Subcutaneous abdominal adipose tissue (tissue), 5 donors: Measurements from ENCODE around the gene CRMP1.
"Not testable (repeated sequence)": the region's sequence is repeated elsewhere in the genome, so short reads cannot be mapped to it uniquely, and the experiment has no call there.

Experiments
- H3K27ac ChIP-seq: one replicate; pipeline ENCODE4 v1.7.0; 2013; ENCODE audit warnings: low read depth, mild to moderate bottlenecking, inconsistent platforms, low read length, moderate library complexity
- H3K27me3 ChIP-seq, 5 donors: one replicate each; pipeline ENCODE4 v1.7.0; 2013; ENCODE audit warnings: low read length in 5 of 5, inconsistent platforms in 1 of 5; ENCODE audit not compliant: control insufficient read depth in 5 of 5, insufficient read depth in 4 of 5
- H3K36me3 ChIP-seq, 5 donors: one replicate each; pipeline ENCODE4 v1.7.0; 2013; ENCODE audit warnings: low read length in 5 of 5; ENCODE audit not compliant: control insufficient read depth in 5 of 5, insufficient read depth in 5 of 5
- H3K4me1 ChIP-seq, 5 donors: one replicate each; pipeline ENCODE4 v1.7.0; 2013; ENCODE audit warnings: low read length in 5 of 5, mild to moderate bottlenecking in 3 of 5, moderate library complexity in 1 of 5; ENCODE audit not compliant: control insufficient read depth in 5 of 5, insufficient read depth in 5 of 5
- H3K4me3 ChIP-seq, 5 donors: one replicate each; pipeline ENCODE4 v1.7.0; 2013; ENCODE audit warnings: low read length in 5 of 5, low read depth in 1 of 5
- H3K9ac ChIP-seq, 5 donors: one replicate each; pipeline ENCODE4 v1.7.0; 2013; ENCODE audit warnings: low read length in 5 of 5, mild to moderate bottlenecking in 4 of 5, moderate library complexity in 3 of 5
- H3K9me3 ChIP-seq, 5 donors: one replicate each; pipeline ENCODE4 v1.7.0; 2013; ENCODE audit warnings: low read length in 5 of 5; ENCODE audit not compliant: control insufficient read depth in 5 of 5
- donor health status: healthy.
- donor health status: healthy.
- donor health status: healthy.
- donor health status: healthy.
- donor health status: healthy.

The CRMP1 gene

GRCh38 chr4:5863461-5864113, 29.3 kb downstream of the CRMP1 start:
- Histone ChIP-seq H3K4me1 (no peaks in the 10 kb centered on the region), H3K9ac (no peak overlapping the region), H3K27me3 (peaks cover 0 to 17% (median 6%) of the 10 kb centered on the region in 5 donors), H3K4me3 (no peak overlapping the region), H3K27ac (no peak overlapping the region), H3K9me3 (peaks cover 0 to 5% (median 0%) of the 10 kb centered on the region in 5 donors), H3K36me3 (no peaks in the 10 kb centered on the region)

GRCh38 chr4:5858020-5858769, 34.7 kb downstream of the CRMP1 start:
- H3K27ac ChIP-seq, result no peak overlapping the region
- peaks cover 0 to 10% (median 2%) of the 10 kb centered on the region in 5 donors for H3K27me3 ChIP-seq
- H3K9me3 ChIP-seq, result peaks cover 0 to 5% (median 4%) of the 10 kb centered on the region in 5 donors
- no peak overlapping the region for H3K4me3 ChIP-seq
- no peaks in the 10 kb centered on the region for H3K36me3 ChIP-seq
- H3K9ac ChIP-seq, result no peak overlapping the region
- no peaks in the 10 kb centered on the region for H3K4me1 ChIP-seq

DNA sequence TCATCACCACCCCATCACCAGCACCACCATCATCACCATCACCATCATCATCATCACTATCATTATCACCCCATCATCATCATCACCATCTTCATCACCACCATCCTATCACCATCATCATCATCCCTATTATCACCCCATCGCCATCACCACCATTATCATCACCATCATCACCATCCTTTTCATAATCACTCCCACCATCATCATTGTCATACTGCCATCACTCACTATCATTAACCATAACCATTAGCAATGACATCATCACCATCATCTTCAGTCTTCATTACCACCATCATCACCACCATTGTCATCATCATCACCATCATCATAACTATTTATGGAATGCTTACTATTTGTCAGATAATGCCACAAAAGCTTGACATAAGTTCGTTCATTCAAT, 35.7 kb downstream of the CRMP1 start:
- Histone ChIP-seq H3K27ac (no peak overlapping the region), H3K36me3 (no peaks in the 10 kb centered on the region), H3K9ac (no peak overlapping the region), H3K4me1 (no peaks in the 10 kb centered on the region), H3K4me3 (no peak overlapping the region), H3K9me3 (peaks cover 0 to 5% (median 4%) of the 10 kb centered on the region in 5 donors), H3K27me3 (peaks cover 0 to 9% (median 2%) of the 10 kb centered on the region in 5 donors)

- H3K27ac ChIP-seq, H3K36me3 ChIP-seq, H3K9ac ChIP-seq, H3K27me3 ChIP-seq, H3K9me3 ChIP-seq, H3K4me3 ChIP-seq, H3K4me1 ChIP-seq: not testable (repeated sequence)
Measured at GRCh38 chr4:5856362-5856761, 36.5 kb downstream of the CRMP1 start.

DNA sequence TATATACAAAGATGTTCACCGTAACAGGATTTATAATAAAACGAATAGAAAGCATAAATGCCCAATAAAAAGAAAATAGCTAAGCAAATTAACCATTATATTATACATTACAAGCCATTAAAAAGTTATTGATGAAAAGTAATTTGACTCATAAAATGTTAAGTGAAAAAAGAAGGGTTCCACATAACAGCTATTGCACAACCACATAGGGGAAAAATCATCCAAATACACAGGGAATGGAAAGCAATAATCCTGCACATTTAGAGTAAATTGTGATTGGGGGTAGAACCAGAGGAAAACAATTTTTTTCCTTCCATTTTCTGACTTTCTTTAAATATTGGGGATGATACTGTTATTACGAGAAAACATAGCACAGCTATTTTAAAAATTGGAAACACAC, 38.0 kb downstream of the CRMP1 start:
- no peak overlapping the region for H3K9ac ChIP-seq
- H3K27me3 ChIP-seq, result peaks cover 2 to 15% (median 5%) of the 10 kb centered on the region in 5 donors
- no peak overlapping the region for H3K4me3 ChIP-seq
- H3K9me3 ChIP-seq, result peaks cover 0 to 4% (median 0%) of the 10 kb centered on the region in 5 donors
- H3K36me3 ChIP-seq, result no peaks in the 10 kb centered on the region
- no peaks in the 10 kb centered on the region for H3K4me1 ChIP-seq
- no peak overlapping the region for H3K27ac ChIP-seq

GRCh38 chr4:5852523-5853202, 40.2 kb downstream of the CRMP1 start:
- H3K4me3 ChIP-seq, result no peak overlapping the region
- no peak overlapping the region for H3K27ac ChIP-seq
- H3K27me3 ChIP-seq, result peaks cover 4 to 17% (median 10%) of the 10 kb centered on the region in 5 donors
- H3K36me3 ChIP-seq, result no peaks in the 10 kb centered on the region
- peaks cover 0 to 4% (median 0%) of the 10 kb centered on the region in 5 donors for H3K9me3 ChIP-seq
- H3K9ac ChIP-seq, result no peak overlapping the region
- H3K4me1 ChIP-seq, result no peaks in the 10 kb centered on the region

- no peaks in the 10 kb centered on the region for H3K4me1 ChIP-seq
- no peak overlapping the region for H3K4me3 ChIP-seq
- H3K9ac ChIP-seq, result no peak overlapping the region
- peaks cover 4 to 17% (median 10%) of the 10 kb centered on the region in 5 donors for H3K27me3 ChIP-seq
- no peak overlapping the region for H3K27ac ChIP-seq
- no peaks in the 10 kb centered on the region for H3K36me3 ChIP-seq
- peaks cover 0 to 4% (median 0%) of the 10 kb centered on the region in 5 donors for H3K9me3 ChIP-seq
Measured at GRCh38 chr4:5851637-5852301, 41.1 kb downstream of the CRMP1 start.

GRCh38 chr4:5845035-5845905, 47.6 kb downstream of the CRMP1 start:
- Histone ChIP-seq H3K9me3 (no peaks in the 10 kb centered on the region), H3K36me3 (no peaks in the 10 kb centered on the region), H3K27ac (no peak overlapping the region), H3K4me3 (no peak overlapping the region), H3K4me1 (peaks cover 1 to 7% (median 4%) of the 10 kb centered on the region in 5 donors), H3K27me3 (peaks cover 0 to 11% (median 5%) of the 10 kb centered on the region in 5 donors), H3K9ac (no peak overlapping the region)
